Endothelial cell of umbilical vein (primary cell): ENCODE measurements around the gene PERM1.
A peak's percentile ranks its signal among the peaks of the same experiment; 100 is the strongest.

Experiments used
- CTCF ChIP-seq, 2 donors: IDR thresholded peaks; 1 replicate in 1 of 2; 2 replicates in 1 of 2; pipeline ENCODE4 v1.5.1; 2011; ENCODE audit warnings: low read length in 2 of 2, mild to moderate bottlenecking in 2 of 2, moderate library complexity in 2 of 2, control low read depth in 1 of 2, inconsistent platforms in 1 of 2, low read depth in 1 of 2; ENCODE audit not compliant: insufficient read depth in 1 of 2; ENCODE audit errors: extremely low read depth in 1 of 2
- EZH2 ChIP-seq: IDR thresholded peaks from 2 replicates; pipeline ENCODE4 v1.6.1; 2012; ENCODE audit warnings: borderline replicate concordance, low read depth, mild to moderate bottlenecking, moderate library complexity, low read length, inconsistent platforms; ENCODE audit not compliant: severe bottlenecking
- FOS ChIP-seq: IDR thresholded peaks from 2 replicates; pipeline ENCODE4 v1.6.1; 2011; ENCODE audit warnings: mild to moderate bottlenecking, low read length, moderate library complexity, borderline replicate concordance; ENCODE audit not compliant: insufficient read depth
- GATA2 ChIP-seq: IDR thresholded peaks from 2 replicates; pipeline ENCODE4 v1.7.0; 2011; ENCODE audit warnings: low read depth, mild to moderate bottlenecking, moderate library complexity, mixed read lengths, low read length; ENCODE audit not compliant: insufficient read length, insufficient read depth
- JUN ChIP-seq: IDR thresholded peaks from 2 replicates; pipeline ENCODE4 v1.6.1; 2011; ENCODE audit warnings: borderline replicate concordance, low read depth; ENCODE audit not compliant: insufficient read length, insufficient read depth
- MAX ChIP-seq: IDR thresholded peaks from 2 replicates; pipeline ENCODE4 v1.6.1; 2011; ENCODE audit not compliant: insufficient read depth, insufficient read length
- MYC ChIP-seq: IDR thresholded peaks from one replicate; pipeline ENCODE4 v1.6.1; 2011; ENCODE audit warnings: mild to moderate bottlenecking, low read depth, low read length
- POLR2A ChIP-seq: IDR thresholded peaks from 2 replicates; pipeline ENCODE4 v1.6.1; 2012; ENCODE audit warnings: low read depth, mild to moderate bottlenecking, control low read depth, low read length
- POLR2AphosphoS5 ChIP-seq: IDR thresholded peaks from 2 replicates; pipeline ENCODE4 v1.6.1; 2012; ENCODE audit warnings: low read depth, mild to moderate bottlenecking, control low read depth, low read length, moderate library complexity; ENCODE audit not compliant: insufficient read depth

GRCh38 chr1:969260-969855 lies 12.5 kb downstream of the PERM1 start:
- no peak for TF ChIP-seq CTCF (IDR thresholded peaks at IDR 0.05; ENCODE audit: extremely low read depth in 1 of 2, insufficient read depth in 1 of 2, low read depth in 1 of 2, low read length in 2 of 2)
- TF ChIP-seq MYC = no peak
- TF ChIP-seq POLR2A = no peak
- no peak for TF ChIP-seq POLR2AphosphoS5
- no peak for TF ChIP-seq EZH2
- TF ChIP-seq FOS = no peak
- TF ChIP-seq MAX = peak; percentile 23
- TF ChIP-seq JUN = no peak
- no peak for TF ChIP-seq GATA2
